ENCODE data around the gene HSPB7.

GRCh38 chr1:16010837-16011236 lies 7.0 kb downstream of the HSPB7 start:
- TF ChIP-seq EZH2 (IDR thresholded peaks at IDR 0.05; ENCODE audit: borderline replicate concordance, low read length) (no peak), CTCF (conservative IDR thresholded peaks at IDR 0.05 in 1 of 2, IDR thresholded peaks at IDR 0.05 in 1 of 2; ENCODE audit: extremely low read depth in 1 of 2, insufficient read depth in 1 of 2, low read depth in 1 of 2, low read length in 2 of 2) (no peak)

Measured in mammary epithelial cell (primary cell).